Posterior cingulate gyrus (tissue), 11 donors: Measurements from ENCODE around the gene TTC31.
A peak's percentile ranks its signal among the peaks of the same experiment; 100 is the strongest.

Experiments
- DNase-seq, 10 donors: peaks; one replicate each; pipeline versions ENCODE4 v3.0.0 to v3.0.0-alpha.2; 2020 to 2021; ENCODE audit warnings: mixed read lengths in 3 of 10
- intact Hi-C: fragments of 100-400 bp; cut with DNase I; formaldehyde crosslinking; loops from one replicate; pipeline ENCODE4 v1.15.1; 2023

TTC31 gene

DNA sequence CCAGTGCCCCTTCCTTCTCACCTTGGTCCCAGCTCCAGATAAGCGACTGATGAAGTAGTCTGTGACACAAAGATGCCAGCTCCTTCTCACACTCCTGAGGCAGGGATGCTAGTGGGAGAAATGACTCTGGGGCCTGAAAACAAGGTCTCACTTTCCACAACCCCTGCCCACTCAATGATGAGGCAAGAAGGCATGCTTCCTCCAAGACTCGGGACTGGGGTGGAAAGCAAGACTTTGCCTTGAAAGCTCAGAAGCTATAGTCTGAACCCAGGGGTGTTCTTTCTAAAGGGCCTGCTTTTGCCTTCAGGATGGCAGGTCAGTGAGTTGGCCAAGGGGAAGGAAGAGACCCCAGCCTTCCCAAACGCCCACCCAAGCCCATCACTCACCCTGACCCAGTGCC, 1.4 kb upstream of the TTC31 start:
- intact Hi-C loops: no loop called here
- DNase-seq: no peak

GRCh38 chr2:74481961-74482800, 700 bp upstream of the TTC31 start:
- peak in 5 of 10 donors; percentile 58 to 94 (median 85) for DNase-seq

GRCh38 chr2:74483675-74484164, 839 bp downstream of the TTC31 start:
- intact Hi-C loops: loop anchor here (1.0 kb wide), 4 partner anchors 24 to 104 kb away; partner anchors contain the start of genes AUP1, HTRA2, INO80B and PCGF1
- peak in 1 of 10 donors; percentile 50 for DNase-seq

More at GRCh38 chr2:74481961-74482800, 700 bp upstream of the TTC31 start:
- intact Hi-C loops: no loop called here

GRCh38 chr2:74486141-74486540, 3.3 kb downstream of the TTC31 start:
- intact Hi-C loops: no loop called here
- no peak for DNase-seq

GRCh38 chr2:74488643-74489481, 6.0 kb downstream of the TTC31 start:
- DNase-seq: peak in 1 of 10 donors; percentile 49
- intact Hi-C loops: no loop called here

- peak in 2 of 10 donors; percentile 56 to 68 for DNase-seq
- intact Hi-C loops: no loop called here
Observed at GRCh38 chr2:74489906-74490305, 7.0 kb downstream of the TTC31 start.

DNA sequence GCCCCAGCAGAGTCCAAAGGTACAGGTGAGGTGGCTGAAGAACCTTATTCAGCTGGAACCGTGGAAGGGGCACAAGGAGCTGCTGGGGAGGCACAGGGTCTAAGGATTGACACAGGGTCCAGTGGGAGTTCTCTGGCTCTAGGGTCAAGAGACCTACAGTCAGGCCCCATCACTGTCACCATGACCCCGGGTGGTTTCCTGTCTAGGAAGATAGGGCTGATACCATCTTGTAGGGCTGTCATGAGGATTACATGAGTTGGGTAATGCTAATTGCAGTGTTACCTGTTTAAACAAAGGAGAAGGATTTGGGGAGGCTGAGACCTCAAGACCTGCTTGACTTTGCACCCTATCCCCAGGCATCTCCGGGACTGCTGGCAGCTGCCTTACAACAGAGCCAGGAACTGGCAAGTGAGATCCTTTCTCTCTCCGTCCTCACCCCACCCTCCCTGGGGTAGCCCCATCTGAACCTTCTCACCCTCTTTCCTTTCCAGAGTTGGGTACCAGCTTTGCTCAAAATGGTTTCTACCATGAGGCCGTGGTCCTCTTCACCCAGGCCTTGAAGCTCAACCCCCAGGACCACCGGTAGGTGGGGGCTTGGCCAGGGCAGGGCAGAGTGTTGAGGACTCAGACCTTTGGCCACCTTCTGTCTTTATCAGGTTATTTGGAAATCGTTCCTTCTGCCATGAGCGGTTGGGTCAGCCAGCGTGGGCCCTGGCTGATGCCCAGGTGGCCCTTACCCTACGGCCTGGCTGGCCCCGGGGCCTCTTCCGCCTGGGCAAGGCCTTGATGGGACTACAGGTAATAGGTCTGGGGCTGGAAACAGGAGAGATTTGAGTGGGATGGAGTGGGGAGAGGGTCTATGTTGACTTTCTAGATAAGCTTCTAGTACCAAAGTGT, 9.0 kb downstream of the TTC31 start:
- intact Hi-C loops: no loop called here

GRCh38 chr2:74493546-74493945, 10.7 kb downstream of the TTC31 start:
- intact Hi-C loops: no loop called here
- peak in 1 of 10 donors; percentile 7 for DNase-seq

More for the DNA sequence above, 9.0 kb downstream of the TTC31 start:
- peak in 2 of 10 donors; percentile 26 to 55 for DNase-seq

- no peak for DNase-seq
- intact Hi-C loops: no loop called here
Observed at GRCh38 chr2:74495440-74495839, 12.6 kb downstream of the TTC31 start.

- intact Hi-C loops: no loop called here
Observed at GRCh38 chr2:74496997-74497776, 14.3 kb downstream of the TTC31 start.

DNA sequence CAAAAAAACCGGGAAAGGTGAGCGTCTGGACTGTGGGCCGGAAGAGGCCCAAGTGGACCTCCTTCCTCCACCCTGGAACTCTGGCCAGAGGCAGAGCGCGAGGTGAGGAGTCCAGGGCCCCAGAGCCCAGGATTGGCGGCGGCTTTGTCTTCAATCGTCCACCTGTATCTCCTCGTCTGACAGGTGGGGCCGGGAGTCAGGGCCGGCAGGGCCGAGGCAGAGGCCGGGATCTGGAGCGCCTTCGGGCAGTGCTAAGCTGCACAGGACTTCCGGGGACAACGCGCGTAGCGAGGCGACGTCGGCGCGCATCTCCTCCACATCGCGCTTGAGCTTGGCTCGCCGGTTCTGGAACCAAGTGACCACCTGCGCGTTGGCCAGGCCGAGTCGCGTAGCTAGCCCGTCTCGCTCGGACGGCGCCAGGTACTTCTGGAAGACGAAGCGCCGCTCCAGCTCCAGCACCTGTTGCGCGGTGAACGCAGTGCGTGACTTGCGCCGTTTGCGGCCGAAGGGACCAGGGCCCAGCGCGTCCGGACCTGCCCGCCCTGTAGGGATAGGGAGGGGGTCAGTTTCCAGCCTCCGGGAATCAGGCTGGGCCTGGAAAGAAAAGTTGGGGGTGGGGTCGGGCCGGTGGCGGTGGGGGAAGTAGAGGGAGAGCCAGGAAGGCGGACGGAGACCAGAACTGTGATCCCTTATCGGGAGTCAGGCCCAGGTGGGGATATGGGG, 15.1 kb downstream of the TTC31 start:
- intact Hi-C loops: no loop called here
- peak in 1 of 10 donors; percentile 80 for DNase-seq

More at GRCh38 chr2:74496997-74497776, 14.3 kb downstream of the TTC31 start:
- DNase-seq: no peak

GRCh38 chr2:74498500-74499266, 15.8 kb downstream of the TTC31 start:
- intact Hi-C loops: no loop called here
- no peak for DNase-seq

- no peak for DNase-seq
- intact Hi-C loops: no loop called here
Observed at GRCh38 chr2:74499267-74499939, 16.5 kb downstream of the TTC31 start, which contains the start of gene LBX2. Gene LBX2 (minus strand): TSS chr2:74499603. CDS start chr2:74499537, 66 bp downstream.

- DNase-seq: no peak
- intact Hi-C loops: loop anchor here (5.0 kb wide), 1 partner anchor 87 kb away; no protein-coding TSS in a partner anchor
Observed at GRCh38 chr2:74499940-74500577, 17.2 kb downstream of the TTC31 start.

GRCh38 chr2:74500578-74500946, 17.7 kb downstream of the TTC31 start:
- intact Hi-C loops: loop anchor here (5.0 kb wide), 1 partner anchor 87 kb away; no protein-coding TSS in a partner anchor
- DNase-seq: peak in 1 of 10 donors; percentile 25

- intact Hi-C loops: loop anchor here (5.0 kb wide), 1 partner anchor 86 kb away; no protein-coding TSS in a partner anchor
- peak in 1 of 10 donors; percentile 49 for DNase-seq
Observed at GRCh38 chr2:74501335-74502071, 18.6 kb downstream of the TTC31 start.
